EL (cell line): ENCODE measurements around the gene SEPTIN3.
A peak's percentile ranks its signal among the peaks of the same experiment; 100 is the strongest.
"Not testable (repeated sequence)": the region's sequence is repeated elsewhere in the genome, so short reads cannot be mapped to it uniquely, and the experiment has no call there.

Experiments
- DNase-seq: peaks from one replicate; pipeline ENCODE4 v3.0.0-alpha.2; 2016

The SEPTIN3 gene

GRCh38 chr22:41943661-41944209, 25.5 kb upstream of the SEPTIN3 start:
- DNase-seq, result no peak

- peak; percentile 96 for DNase-seq
Observed at GRCh38 chr22:41946629-41947423, 22.4 kb upstream of the SEPTIN3 start, which contains the start of gene CENPM. Gene CENPM, minus strand, starts transcription at chr22:41947152. Its CDS starts 76 bp downstream, at chr22:41947076.

- no peak for DNase-seq
Observed at GRCh38 chr22:41947424-41948080, 21.7 kb upstream of the SEPTIN3 start.

GRCh38 chr22:41948142-41948541, 21.1 kb upstream of the SEPTIN3 start:
- DNase-seq, result no peak

- not testable (repeated sequence) for DNase-seq
Observed at GRCh38 chr22:41948928-41949296, 20.3 kb upstream of the SEPTIN3 start.

GRCh38 chr22:41949297-41949965, 19.8 kb upstream of the SEPTIN3 start:
- no peak for DNase-seq

- DNase-seq, result no peak
Observed at GRCh38 chr22:41951898-41952474, 17.3 kb upstream of the SEPTIN3 start, which contains the start of gene SMIM45. Gene SMIM45, plus strand, starts transcription at chr22:41952150.

- peak; percentile 27 for DNase-seq
Observed at GRCh38 chr22:41952713-41953112, 16.5 kb upstream of the SEPTIN3 start.

GRCh38 chr22:41957941-41958556, 11.2 kb upstream of the SEPTIN3 start:
- no peak for DNase-seq

GRCh38 chr22:41963453-41964111, 5.7 kb upstream of the SEPTIN3 start:
- DNase-seq, result no peak

- no peak for DNase-seq
Observed at GRCh38 chr22:41964112-41964491, 5.1 kb upstream of the SEPTIN3 start.

GRCh38 chr22:41966225-41966606, 3.0 kb upstream of the SEPTIN3 start:
- no peak for DNase-seq

- peak; percentile 98 for DNase-seq
Observed at GRCh38 chr22:41966607-41967240, 2.5 kb upstream of the SEPTIN3 start.

GRCh38 chr22:41968601-41969000, 642 bp upstream of the SEPTIN3 start:
- no peak for DNase-seq

GRCh38 chr22:41970601-41971000, 1.4 kb downstream of the SEPTIN3 start:
- DNase-seq, result no peak

- no peak for DNase-seq
Observed at GRCh38 chr22:41971431-41971830, 2.2 kb downstream of the SEPTIN3 start.

GRCh38 chr22:41974691-41975290, 5.5 kb downstream of the SEPTIN3 start:
- DNase-seq, result no peak

GRCh38 chr22:41975299-41976069, 6.2 kb downstream of the SEPTIN3 start:
- DNase-seq, result no peak

- no peak for DNase-seq
Observed at GRCh38 chr22:41976070-41976901, 7.0 kb downstream of the SEPTIN3 start.
